HG03442 (cell line): ENCODE measurements around the gene NBPF4.
A peak's percentile ranks its signal among the peaks of the same experiment; 100 is the strongest.
"Not testable (repeated sequence)": the region's sequence is repeated elsewhere in the genome, so short reads cannot be mapped to it uniquely, and the experiment has no call there.

Source experiments
- ATAC-seq: cut with Tn5 transposase; IDR thresholded peaks from one replicate; pipeline ENCODE4 v1.9.1; 2021; ENCODE audit warnings: mild to moderate bottlenecking, moderate library complexity; ENCODE audit not compliant: unreplicated experiment

The NBPF4 gene, protein sequence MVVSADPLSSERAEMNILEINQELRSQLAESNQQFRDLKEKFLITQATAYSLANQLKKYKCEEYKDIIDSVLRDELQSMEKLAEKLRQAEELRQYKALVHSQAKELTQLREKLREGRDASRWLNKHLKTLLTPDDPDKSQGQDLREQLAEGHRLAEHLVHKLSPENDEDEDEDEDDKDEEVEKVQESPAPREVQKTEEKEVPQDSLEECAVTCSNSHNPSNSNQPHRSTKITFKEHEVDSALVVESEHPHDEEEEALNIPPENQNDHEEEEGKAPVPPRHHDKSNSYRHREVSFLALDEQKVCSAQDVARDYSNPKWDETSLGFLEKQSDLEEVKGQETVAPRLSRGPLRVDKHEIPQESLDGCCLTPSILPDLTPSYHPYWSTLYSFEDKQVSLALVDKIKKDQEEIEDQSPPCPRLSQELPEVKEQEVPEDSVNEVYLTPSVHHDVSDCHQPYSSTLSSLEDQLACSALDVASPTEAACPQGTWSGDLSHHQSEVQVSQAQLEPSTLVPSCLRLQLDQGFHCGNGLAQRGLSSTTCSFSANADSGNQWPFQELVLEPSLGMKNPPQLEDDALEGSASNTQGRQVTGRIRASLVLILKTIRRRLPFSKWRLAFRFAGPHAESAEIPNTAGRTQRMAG

DNA sequence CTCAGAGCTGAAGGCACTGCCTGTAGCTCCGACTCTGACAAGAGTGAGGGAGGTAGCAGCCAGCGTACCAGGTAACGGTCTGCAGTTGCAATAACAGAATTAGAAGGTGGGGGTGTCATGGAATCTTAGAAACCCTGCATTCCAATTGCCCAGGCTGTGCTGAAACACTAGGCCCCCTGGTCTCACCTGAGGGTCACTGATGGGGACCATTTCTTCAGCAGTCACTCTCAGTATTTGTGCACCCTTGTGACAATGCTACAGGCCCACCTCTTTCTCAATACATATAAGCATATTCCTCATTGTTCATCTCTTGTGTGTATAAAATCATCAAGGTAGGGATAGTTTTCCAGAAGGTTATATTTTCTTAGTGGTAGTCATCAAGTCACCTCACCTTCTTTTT, at the start of gene NBPF4:
Gene NBPF4, minus strand, starts transcription at position 101 of the 400 bp plus-strand sequence. CDS start 315 bp downstream, outside the sequence.
- ATAC-seq: not testable (repeated sequence)

DNA sequence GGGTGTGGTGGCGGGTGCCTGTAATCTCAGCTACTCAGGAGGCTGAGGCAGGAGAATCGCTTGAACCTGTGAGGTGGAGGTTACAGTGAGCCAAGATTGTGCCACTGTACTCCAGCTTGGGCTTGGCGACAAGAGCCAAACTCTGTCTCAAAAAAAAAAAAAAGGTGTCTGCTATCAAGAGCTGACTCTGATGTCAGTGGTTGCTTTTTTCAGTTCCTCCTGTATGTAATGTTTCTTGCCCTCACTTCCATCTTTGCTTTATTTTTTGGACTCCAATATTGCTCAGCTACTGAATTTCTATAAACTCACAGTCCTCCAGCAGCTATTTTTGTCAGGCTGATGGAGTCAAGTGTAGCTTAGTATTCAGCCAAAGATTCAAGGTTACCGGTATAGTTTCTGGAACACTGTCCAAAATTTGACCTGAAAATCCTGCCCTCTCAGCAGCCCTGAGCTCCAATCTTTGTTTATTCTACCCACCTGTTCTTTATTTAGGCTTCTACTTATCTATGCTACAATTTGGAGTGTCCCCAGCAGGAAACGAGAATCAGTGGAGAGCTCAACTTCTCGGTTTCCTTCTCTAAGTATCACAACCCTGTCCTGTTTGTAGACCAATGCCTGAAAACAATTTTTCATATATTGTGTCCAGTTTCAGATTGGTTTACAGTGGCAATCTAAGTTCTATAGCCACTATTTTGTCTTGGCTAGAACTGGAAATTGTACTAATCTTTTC, 38.8 kb upstream of the NBPF4 start:
- not testable (repeated sequence) for ATAC-seq

DNA sequence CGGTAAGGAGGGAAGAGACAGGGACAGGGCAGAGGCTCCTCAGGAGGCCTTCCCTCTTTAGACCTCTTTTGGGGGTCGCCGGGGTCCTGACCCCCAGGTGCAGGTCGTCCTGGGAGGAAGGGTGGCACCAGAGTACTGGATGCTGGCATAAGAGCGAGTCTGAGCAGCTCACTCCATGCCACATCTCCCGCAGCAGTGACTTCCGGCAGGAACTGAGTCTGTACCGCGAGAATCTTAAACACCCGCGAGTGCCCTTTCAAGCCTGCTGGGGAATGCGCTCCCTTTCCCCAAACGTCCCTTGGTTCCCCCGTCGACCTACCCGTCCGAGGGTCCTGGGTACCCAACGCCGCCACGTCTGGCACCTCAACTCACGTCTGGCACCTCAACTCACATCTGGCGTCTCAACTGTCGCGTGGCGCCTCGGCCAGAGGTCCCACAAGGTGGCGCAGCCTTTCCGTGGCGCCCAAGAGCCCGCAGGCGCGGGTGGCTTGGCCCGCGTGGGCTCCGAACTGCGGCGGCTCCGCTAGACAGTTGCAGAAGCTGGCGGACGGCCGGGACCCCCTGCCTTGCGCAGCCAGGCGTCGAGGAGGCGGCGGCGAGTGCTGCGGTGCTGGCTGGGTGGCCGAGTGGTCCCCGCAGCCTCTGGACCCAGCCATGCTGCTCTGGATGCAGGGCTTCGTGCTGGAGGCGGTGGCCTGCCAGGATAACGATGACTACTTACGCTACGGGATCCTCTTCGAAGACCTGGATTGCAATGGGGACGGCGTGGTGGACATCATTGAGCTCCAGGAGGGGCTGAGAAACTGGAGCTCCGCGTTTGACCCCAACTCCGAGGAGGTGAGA, 28.8 kb upstream of the NBPF4 start:
- ATAC-seq: peak; percentile 67

DNA sequence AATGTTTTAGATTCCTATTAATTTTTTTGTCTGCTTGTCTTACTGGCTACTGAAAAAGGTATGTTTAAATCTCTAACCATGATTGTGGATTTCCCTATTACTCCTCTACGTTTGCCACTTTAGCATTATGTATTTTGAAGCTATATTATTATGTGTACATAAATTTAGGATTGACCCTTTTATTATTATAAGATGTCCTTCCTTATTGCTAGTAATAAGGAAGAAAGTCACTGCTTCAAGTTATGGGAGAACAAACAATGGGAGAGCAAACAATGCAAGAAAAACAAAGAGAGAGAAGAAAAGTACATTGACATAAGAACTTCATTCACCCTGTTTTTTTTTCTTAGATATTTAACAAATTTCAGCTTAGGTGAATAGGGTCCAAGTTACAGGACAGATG, 23.2 kb upstream of the NBPF4 start:
- not testable (repeated sequence) for ATAC-seq

DNA sequence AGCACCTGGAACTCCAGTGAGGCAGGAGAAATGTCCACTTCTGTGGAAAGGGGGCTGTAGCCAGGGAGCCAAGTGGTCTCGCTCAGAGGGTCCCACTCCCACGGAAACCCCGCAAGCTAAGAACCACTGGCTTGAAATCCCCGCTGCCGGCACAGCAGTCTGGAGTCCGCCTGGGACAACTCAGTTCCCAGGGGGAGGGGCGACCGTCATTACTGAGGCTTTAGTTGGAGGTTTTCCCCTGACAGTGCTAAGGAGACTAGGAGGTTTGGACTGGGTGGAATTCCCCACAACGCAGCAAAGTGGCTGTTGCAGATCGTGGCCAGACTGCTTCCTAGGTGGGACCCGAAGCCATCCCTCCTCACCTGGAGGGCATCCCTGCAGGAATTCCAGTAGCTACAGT, 18.1 kb upstream of the NBPF4 start:
- ATAC-seq: not testable (repeated sequence)

DNA sequence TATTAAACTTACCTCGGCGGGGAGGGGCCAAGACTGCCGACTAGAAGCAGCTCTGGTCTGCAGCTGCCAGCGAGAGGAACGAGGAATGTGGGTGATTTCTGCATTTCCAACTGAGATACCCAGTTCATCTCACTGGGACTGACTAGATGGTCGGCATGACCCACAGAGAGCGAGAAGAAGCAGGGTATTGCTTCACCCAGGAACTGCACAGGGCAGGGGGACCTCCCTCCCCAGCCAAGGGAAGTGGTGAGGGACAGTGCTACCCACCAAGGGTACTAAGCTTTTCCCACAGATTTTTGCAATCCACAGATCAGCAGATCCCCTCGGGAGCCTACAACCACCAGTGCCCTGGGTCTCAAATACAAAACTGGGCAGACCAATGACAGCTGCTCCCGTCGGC, 17.6 kb upstream of the NBPF4 start:
- not testable (repeated sequence) for ATAC-seq

DNA sequence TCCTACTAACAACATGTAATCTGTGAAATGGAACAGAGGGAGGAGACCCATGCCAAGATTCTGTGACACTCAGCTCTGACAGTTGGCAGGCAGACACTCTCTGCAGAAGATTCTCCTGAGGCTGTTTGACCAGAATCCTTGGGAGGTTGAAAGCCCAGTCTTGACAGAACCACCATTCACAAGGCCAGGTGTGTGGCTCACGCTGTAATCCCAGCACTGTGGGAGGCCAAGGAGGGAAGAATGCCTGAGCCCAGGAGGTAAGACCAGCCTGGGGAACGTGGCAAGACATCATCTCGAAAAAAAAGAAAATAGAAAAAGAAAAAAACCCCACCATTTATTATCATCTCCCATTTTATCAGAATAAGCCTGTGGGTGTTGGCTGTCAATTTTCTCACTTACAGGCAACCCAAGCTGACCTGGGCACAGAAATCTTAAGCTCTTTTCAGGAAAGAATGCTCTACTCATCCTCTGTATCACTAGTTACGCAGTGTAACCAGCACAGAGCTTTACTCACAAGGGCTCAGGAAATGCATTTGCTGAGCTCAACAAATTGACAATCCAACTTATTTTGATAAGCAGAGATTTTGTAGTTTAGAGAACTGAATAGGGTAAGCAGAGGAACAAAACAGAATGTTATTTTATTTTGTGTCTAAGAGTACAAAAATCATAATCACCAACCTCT, 16.8 kb upstream of the NBPF4 start:
- ATAC-seq: not testable (repeated sequence)

DNA sequence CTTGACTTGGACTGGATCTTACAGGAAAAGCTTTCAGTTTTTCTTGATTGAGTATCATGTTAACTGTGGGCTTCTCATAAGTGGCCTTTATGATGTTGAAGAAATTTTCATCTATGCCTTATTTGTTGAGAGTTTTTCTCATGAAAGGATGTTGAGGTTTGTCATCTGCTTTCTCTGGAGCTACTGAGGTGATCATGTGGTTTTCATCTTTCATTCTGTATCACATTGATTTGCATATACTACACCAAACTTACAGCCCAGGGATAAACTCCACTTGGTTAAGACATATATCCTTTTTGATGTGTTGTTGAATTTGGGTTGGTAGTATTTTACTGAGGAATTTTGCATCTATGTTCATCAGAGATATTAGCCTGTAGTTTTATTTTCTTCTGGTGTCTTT, 11.6 kb upstream of the NBPF4 start:
- ATAC-seq: peak; percentile 97

DNA sequence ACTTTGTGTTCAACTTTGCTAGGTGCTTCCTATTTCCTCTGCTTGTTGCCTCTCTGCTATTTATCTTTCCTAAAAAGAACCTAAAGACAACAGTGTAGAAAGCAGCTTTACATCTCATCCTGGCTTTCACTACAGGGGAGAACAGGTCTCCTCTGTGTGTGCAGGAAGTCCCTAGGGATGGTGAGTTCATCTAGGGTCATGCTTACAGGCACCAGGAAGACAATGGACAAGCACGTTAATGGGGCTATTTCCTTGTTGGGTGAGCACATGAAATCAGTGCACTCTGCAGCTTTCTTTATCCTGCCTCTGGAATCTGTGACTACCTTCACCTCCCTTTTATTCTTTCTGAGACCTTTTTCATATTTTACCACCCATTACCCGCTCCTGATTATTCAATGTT, 4.5 kb downstream of the NBPF4 start:
- not testable (repeated sequence) for ATAC-seq

DNA sequence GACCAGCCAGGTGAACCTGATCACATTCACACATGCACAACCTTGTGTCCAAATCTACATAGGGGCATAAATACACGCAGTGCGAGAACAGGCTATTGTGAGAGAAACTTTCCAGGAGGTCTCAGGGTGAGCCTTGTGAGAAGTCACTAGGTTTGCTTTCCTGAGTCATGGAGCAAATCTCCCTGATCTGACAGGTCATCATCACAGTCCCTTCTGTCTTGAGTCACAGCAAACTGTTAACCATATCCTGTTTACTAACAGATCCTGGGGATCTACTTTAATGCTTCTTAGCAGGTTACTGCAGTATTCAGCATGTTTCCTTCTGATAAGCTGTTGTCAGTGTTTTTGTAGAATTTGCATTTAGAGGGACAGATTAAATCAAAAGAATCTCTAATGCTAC, 8.6 kb downstream of the NBPF4 start:
- not testable (repeated sequence) for ATAC-seq

DNA sequence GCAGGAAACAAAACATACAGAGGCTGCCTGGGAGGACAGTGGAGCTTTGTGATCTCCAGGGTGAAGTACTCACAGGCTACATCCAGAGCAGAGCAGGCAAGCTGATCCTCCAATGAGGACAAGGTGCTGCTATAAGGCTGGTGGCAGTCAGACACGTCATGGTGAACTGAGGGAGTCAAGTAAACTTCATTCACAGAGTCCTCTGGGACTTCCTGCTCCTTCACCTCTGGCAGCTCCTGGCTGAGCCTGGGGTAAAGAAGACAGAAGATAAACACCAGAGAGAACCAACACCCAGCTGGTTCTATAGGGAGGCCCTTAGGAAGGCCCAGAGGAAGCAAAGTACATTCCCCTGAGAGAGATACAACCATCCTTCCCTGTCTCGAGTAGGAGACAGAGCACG, 11.7 kb downstream of the NBPF4 start:
- ATAC-seq: not testable (repeated sequence)

DNA sequence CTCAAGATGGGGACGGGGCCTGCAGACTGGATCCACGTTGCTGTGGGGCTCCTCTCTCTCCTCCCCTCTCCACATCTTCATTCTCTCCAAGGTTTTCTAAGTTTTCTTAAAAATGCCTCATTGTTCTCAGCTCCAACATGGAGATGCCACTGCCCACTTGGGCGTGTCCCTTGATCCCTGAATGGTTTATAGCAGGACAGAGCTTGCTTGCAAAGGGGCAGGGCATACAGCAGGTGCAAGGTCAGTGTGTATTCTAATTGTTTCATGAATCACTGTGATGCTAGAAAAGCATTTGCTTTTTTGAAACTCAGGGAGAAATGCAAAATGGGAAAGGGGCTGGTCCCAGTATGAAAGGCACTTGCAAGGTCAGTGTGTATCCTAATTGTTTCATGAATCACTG, 13.9 kb downstream of the NBPF4 start:
- not testable (repeated sequence) for ATAC-seq

DNA sequence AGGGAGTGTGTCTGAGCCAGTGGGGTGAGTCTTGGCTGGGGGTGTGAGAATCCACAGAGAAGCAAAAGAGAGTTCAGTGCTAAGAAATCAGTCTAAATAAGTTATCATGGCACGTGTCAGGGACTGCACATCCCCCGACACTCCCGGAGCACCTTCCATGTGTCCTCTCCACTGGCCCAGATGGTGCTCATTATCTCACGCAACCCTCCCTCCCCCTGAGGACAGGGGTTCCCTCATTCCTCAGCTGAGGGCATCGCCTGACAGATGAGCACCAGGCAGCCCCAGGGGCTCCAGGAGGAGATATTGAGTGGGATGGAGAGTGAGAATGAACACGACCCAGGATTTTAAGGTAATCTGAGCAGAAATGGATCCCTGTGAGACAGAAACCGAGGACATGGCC, 16.1 kb downstream of the NBPF4 start:
- ATAC-seq: not testable (repeated sequence)

DNA sequence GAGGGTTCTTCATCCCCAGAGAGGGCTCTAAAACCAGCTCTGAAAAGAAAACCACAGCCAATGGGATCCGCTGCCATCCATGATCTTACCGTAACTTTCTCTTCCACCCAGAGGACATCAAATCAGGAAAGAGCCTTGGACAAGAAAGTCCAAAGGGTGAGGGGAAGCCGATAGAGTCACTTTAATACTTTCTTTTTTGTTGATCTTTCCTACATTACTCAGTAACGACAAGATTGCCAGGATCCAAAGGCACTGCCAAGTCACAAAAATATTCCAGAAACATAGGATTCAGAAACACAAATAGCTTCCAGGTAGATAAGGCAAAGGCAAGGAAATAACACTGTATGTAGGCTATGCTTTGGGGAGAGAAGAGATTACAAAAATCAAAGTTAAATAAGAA, 17.0 kb downstream of the NBPF4 start:
- not testable (repeated sequence) for ATAC-seq

DNA sequence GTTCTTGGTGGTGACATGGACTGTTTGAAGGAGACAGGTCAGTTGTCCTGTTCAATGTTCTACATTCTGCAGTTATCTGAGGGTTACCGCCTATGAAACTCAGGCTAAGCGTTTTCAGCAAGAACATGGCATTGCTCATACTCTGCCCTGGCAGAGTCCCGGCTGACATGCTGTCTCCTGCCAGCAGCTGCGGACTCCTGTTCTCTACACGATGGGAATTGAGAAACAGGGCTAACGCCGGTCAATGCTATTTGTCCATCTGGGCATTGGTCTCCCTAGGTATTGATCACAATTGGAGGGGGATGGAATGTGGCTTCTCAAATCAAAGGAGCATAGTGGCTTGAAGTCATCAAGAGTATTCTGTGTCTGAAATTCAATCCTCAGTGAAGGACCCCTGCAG, 20.6 kb downstream of the NBPF4 start:
- not testable (repeated sequence) for ATAC-seq

DNA sequence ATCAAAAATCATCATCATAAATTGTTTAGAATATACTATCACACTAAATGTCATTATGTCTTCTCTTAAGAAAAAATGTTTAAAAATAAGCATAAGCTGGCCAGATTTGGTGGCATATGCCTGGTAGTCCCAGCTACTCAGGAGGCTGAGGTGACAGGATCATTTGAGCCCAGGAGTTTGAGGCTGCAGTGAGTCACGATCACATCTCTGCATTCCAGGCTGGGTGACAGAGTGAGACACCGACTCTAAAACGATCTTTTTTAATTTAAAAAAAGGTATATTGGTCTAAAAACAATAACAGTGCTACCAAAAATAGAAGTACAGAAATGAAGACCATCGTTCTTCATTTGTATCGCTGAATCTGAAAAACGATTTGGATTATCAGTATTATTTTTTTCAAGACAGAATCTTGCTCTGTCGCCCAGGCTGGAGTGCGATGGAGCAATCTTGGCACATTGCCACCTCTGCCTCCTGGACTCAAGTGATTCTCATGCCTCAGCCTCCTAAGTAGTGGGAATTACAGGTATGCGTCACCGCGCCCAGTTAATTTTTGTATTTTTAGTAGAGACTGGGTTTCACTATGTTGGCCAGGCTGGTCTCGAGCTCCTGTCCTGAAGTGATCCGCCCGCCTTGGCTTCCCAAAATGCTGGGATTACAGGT, 26.2 kb downstream of the NBPF4 start:
- ATAC-seq: not testable (repeated sequence)

DNA sequence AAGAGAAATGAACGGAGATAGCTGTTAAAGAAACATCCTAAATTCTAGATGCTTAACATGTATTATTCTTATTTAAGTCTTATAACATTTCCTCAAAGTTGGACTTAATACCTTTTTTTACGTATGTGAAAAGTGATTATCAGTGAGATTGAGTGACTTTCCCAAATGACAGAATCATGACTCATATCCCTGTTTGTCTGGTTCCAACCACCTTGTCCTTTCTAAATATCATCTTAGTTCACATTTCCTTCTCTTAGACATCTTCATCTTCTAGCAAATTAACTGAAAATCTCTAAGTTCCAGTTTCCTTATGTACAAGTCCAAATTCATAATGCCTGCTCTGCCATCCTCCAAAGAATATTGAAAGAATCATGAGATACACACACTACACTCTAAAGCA, 26.9 kb downstream of the NBPF4 start:
- not testable (repeated sequence) for ATAC-seq

DNA sequence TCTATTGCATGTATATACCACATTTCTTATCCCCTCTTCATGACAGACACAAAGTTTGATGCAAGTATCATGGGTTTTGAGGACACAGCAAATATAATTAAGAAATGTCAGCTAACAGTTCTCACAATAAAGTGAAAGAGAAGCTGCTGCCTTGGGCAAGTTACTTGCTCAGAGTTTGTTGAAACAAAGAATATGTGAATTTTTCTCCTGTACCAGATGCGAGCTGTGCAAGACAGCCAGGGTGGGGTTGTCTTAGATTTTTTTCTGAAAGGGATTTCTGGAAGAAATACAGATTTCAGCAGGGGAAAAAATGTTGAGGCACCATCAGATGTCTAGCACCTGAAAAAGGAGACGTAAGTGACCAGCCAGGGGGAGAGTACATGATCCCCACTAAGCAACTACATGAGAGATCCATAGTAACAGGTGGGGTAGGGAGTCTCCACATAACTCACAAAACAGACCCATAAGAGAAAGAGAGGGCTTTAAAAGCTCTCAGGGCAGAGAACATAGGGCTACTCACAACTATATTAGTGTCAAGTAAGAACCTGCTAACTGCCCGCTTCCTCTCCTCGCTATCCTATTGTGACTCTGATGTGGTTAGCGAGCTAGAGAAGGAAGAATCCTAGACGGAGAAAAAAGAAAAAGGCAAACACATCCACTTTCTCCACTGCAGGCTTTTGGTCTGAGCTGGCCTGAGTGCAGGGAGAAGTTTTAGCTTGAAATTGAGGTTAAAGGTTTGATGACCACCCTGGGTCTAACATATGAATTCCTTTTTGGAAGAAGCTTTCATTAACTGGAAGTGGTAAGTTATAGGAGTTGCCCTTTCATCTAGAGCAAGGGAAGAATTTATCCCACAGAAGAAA, 27.6 kb downstream of the NBPF4 start:
- not testable (repeated sequence) for ATAC-seq
